GM19023 (cell line): ENCODE measurements around the gene CHI3L1.
"Not testable (repeated sequence)": the region's sequence is repeated elsewhere in the genome, so short reads cannot be mapped to it uniquely, and the experiment has no call there.

ENCODE experiments used
- ATAC-seq: cut with Tn5 transposase; IDR thresholded peaks from one replicate; pipeline ENCODE4 v1.9.1; 2021; ENCODE audit warnings: mild to moderate bottlenecking, moderate library complexity; ENCODE audit not compliant: unreplicated experiment

The CHI3L1 gene

DNA sequence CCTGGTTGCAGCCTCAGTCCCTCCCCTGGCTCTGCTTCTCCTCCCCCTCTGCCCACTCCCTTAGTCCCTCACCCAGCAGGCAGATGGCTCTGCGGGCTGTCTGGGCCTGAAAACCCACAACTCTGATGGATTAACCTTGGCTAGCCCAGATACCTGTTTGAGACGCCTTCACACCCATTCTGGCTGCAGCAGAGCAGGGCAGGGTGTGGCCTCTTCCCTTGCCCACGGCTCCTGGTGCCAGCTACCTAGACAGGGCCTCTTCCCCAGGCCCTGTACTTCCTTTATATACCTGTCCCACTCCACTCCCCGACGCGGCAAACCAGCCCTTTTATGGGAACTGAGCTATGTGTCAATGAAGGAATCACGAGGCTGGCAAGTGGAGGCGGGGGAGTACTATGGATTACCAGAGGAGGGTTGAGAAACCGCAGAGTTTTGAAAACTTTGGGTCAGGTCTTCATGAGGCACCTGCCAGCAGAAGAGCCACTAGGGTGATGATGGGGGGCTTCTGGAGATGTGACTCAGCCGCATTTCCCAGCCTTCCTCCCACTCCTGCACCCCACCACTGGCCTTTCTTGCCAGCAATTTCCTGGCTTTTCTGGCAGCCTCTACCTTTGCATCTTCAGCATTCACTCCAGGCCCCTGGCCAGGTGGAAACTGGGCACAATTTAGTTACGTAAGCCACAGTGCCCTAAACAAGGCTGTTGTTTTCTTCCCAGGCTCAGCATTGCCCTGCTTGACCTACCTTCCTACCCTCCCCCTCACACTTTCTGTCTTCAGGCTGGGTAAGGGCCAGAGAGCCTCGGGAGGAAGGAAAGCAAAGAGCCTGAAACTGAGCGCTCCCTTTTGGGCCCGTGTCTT, at the start of gene CHI3L1:
Gene CHI3L1, minus strand, starts transcription at position 259 of the 858 bp plus-strand sequence. Its CDS starts 81 bp downstream, at position 178.
- no peak for ATAC-seq

DNA sequence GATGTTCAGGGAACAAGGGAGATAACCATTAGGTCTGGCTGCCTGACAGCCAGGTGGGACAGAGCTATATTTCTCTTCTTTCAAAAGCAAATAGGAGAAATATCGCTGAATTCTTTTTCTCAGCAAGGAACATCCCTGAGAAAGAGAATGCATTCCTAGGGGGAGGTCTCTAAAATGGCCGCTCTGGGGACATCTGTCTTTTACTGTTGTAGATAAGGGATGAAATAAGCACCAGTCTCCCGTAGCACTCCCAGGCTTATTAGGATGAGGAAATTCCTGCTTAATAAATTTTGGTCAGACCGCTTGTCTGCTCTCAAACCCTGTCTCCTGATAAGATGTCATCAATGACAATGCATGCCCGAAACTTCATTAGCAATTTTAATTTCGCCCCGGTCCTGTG, 48.4 kb upstream of the CHI3L1 start:
- not testable (repeated sequence) for ATAC-seq

DNA sequence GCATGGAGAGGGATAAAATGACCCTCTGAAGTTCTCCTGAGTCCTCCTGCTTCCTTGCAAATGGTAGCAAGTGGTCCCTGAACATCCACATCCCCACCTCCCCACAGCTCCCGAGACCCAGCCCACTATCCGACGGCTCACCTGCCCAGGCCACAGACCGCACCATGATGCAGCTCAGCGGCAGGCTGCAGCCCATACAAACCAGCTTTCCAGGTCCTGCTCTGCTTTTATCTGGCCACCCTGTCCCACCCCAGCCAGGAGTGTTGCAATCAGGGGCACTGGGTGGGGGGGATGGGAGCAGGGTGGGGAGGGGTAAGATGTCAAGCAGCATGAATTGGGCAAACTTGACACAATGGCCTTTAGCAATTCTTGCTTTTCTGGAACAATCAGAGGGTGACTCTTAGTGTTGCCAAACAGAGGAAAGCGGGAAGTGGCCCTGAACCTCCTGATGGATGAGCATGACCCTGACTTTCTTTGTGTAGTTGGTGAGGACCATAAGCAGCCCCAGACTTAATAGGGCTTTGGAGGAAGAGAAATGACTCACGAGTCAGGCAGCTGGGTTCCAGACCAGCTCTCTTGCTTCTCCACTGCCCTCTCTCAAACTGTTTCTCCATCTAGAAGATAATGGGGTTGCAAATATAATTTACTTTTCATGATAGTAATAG, 43.1 kb upstream of the CHI3L1 start, which contains the start of gene CHIT1:
Gene CHIT1, minus strand, starts transcription at position 203 of the 665 bp plus-strand sequence. Its CDS starts 37 bp downstream, at position 166.
- no peak for ATAC-seq

GRCh38 chr1:203228670-203229069, 42.2 kb upstream of the CHI3L1 start:
- ATAC-seq: no peak

GRCh38 chr1:203227371-203228083, 41.0 kb upstream of the CHI3L1 start:
- ATAC-seq: no peak

DNA sequence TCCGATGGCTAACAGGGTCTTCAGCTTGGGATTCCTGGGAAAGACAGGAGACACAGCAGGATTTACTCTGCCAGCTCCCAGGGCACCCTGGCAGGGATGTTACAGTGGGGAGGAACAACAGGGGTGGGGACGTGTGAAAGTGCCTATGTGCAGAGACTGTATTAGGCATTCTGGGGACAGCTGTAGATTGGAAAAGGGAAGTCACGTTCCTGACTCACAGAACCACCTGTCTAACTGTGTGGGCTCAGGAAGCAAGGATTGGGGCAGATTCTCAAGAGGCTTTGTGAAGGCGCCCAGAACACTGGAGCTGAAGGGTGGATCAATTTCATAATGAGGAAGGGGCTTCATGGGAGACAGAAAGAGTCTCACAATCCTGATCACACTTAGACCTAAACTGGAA, 38.6 kb upstream of the CHI3L1 start:
- ATAC-seq: no peak

DNA sequence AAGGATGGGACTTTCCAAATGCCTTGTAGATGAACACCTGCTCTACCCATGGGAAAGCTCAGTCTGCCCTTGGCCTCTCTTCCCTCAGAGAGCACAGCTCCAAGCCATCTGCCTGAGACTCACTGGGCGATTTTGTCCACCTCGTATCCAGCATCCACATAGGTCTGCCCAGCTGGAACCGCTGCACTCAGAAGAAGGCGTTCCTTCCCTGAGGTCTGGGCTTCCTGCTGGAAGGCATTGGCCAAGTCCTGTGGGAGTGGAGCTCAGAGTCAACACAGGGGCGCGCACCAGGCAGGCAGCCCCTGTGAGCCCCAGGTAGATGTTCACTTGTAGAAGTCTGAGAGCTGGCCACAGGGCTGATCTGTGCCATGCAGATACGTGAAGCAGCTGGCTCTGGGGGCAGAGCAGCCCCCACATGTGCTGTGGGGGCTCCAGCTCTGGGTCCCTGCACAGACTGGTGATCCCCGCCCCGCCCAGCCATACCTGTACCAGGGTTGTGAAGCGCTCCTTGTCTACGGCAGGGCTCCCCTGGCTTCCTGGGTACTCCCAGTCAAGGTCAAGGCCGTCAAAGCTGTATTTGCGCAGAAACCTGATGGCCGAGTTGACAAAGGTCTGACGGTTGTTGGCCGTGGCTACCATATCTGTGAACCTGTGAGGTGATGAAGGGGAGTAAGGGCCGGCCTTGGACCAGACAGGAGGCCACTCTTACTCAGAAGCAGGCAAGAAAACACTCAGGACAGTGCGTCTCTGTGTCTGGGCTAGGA, 36.7 kb upstream of the CHI3L1 start:
- no peak for ATAC-seq

- ATAC-seq: no peak
Measured at GRCh38 chr1:203219934-203220333, 33.4 kb upstream of the CHI3L1 start.

DNA sequence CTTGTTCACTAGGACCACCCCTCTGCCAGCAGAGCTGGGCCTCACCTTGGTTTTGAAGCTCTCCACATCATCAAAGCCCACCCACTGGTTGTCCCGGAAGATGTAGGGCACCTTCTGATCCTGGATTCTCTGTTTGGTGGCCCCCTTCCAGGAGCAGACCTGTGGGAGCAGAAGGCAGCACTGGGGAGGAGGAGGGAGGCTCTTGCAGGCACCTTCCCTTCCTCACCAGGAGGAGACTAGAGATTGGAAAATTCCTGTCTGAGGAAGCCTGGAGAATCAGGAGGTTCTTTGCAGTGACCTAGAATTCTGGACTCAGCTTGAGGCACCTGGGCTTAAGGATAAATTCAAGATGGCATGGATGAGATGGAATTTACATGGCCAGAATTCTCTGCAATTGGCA, 32.7 kb upstream of the CHI3L1 start:
- no peak for ATAC-seq

GRCh38 chr1:203217668-203218067, 31.2 kb upstream of the CHI3L1 start:
- no peak for ATAC-seq

DNA sequence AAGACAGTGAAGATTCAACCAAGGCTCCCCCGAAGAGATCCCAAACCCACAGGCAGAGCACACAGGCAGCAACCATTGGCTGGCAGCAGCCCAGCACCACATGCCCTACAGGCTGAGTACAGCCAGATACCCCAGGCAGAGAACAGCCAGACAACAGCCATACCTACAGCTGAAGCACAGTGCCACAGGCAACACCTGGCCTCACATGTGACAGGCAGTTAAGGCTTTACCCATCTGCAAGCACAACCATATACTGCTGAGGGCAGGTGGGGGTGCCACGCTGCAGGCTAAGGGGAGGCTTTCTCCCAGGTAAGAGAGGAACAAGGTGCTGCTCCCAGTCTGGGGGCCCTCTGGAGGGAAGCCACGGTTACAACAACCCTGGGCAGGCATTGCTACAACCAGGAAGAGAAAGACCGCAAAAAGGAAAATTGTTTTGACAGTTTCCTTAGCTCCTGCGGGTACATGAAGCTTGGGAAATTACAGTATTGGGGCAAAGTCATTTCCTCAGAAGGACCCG, 30.7 kb upstream of the CHI3L1 start:
- ATAC-seq: no peak

GRCh38 chr1:203216274-203217138, 30.0 kb upstream of the CHI3L1 start:
- no peak for ATAC-seq

- ATAC-seq: no peak
Measured at GRCh38 chr1:203215573-203215972, 29.1 kb upstream of the CHI3L1 start.

DNA sequence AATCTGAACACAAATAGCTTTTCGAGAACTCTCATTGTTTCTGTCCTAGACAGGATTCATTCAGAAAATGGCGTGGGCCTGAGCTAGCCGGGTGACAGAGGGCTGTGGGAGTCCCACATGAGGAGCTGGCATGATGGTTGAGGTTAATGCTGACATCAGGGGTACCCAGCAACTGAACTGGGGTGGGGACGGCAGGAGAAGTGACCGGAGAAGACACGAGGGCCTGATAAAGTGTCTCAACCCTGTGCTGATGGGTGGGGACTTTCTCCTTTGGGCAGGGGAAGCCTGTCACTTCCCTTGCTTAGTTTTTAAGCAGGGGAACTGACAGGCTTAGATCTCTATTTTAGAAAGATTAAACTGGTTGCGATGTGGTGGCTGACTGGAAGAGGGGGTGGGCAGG, 28.4 kb upstream of the CHI3L1 start:
- ATAC-seq: no peak

- ATAC-seq: no peak
Measured at GRCh38 chr1:203213126-203213525, 26.6 kb upstream of the CHI3L1 start.

- no peak for ATAC-seq
Measured at GRCh38 chr1:203211812-203212211, 25.3 kb upstream of the CHI3L1 start.

DNA sequence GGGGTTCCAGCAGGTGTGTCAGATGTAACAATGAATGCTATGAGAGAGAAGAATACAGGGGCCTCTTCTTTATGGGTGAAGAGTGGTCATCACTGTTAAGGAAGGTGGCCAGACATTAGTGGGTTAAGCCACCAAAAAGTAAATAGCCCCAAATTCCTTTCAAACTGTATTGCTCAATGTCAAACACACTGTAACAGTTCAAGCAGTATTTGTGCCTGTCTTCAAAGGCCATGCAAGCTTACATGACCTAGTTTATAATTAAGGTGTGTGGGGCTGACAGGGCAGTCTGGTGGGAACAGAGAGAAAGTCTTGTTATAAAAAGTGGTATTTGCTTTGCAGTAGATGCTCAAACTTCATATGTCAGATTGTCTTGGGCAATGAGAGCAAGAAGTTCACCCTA, 24.5 kb upstream of the CHI3L1 start:
- no peak for ATAC-seq

DNA sequence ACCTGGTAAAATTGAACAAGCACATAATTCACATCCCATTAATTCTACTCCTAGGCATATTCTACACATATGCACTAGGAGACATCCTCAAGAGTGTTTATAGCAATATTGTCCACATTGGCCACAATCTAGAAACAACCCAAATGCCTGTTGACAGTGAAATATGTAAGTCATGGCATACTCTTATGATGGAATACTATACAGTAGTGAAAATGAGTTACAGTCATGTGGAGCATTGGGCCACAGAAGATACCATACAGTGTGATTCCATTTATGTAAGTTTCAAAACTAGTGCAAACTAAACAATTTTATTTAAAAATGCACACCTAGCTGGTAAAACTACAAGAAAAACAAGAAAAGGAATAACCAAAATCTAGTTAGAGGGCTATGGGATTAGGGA, 23.8 kb upstream of the CHI3L1 start:
- ATAC-seq: no peak

DNA sequence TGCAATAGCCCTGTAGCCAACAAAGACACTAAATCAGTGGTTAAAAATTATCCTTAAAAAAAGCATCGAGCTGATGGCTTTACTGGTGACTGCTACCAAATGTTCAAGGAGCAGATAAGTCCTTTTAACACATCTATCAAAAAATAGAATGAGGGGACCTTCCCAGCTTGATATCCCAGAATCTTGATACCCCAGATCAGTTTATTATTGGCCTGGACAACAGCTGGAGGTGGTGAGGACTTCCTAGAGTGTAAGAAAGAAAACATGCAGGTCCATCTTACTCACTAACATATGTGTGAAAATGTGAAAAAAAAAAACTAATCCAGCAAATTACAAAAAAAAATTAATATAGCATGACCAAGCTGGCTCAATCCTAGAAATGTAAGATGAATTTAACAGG, 21.7 kb upstream of the CHI3L1 start:
- ATAC-seq: no peak

DNA sequence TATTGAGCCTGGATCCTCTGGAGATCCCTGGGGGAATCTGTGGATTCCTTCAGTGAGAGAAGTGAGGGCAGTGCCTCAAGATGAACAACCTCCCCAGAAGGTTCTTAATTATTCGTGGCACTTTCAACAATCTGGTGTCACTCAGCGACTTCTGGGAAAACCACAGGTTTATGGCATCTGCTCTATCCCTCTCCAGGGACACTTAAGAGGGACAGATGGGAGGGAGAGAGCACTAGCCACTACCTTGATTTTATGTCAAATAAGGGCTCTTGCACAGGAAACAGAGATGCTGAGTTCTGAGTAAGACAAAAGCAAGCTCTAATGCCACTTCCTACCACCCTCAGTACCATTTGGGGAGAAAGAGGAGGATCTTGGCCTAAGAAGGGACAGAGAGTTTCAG, 21.2 kb upstream of the CHI3L1 start:
- ATAC-seq: no peak
